Esophagus mucosa (tissue), 1 donor: ENCODE data around the gene NCOA1. TPM values are rescaled to one million over a fixed set of nuclear protein-coding genes. Genes with fewer than 3 reads are reported as not detected.
A peak's percentile ranks its signal among the peaks of the same experiment; 100 is the strongest.
"Not testable (repeated sequence)": the region's sequence is repeated elsewhere in the genome, so short reads cannot be mapped to it uniquely, and the experiment has no call there.

Experiments used
- ATAC-seq: fragments of 200-7000 bp; cut with Tn5 transposase; one replicate; pipeline ENCODE4 v1.9.1; 2020
- total RNA-seq: library from RNA; stranded (reverse); gene quantifications from one replicate; pipeline ENCODE4 v1.2.4, GENCODE V29; 2023
- donor health status: DM: yes; HTN: yes; CAD: no.

Gene NCOA1
- total RNA-seq, 1 donor from 2014 or later = 27.9 TPM

GRCh38 chr2:24797644-24798043 lies 306.6 kb downstream of the NCOA1 start:
- ATAC-seq = no peak

- ATAC-seq = not testable (repeated sequence)
Measured at GRCh38 chr2:24800487-24800886, 309.4 kb downstream of the NCOA1 start.

- ATAC-seq = peak; percentile 71
Measured at GRCh38 chr2:24805811-24806660, 315.0 kb downstream of the NCOA1 start.

GRCh38 chr2:24806661-24807036 lies 315.6 kb downstream of the NCOA1 start:
- ATAC-seq = no peak

GRCh38 chr2:24809316-24810007 lies 318.4 kb downstream of the NCOA1 start:
- no peak for ATAC-seq

GRCh38 chr2:24813691-24814137 lies 322.7 kb downstream of the NCOA1 start:
- no peak for ATAC-seq

- ATAC-seq = no peak
Measured at GRCh38 chr2:24814516-24814915, 323.5 kb downstream of the NCOA1 start.

GRCh38 chr2:24815171-24815570 lies 324.1 kb downstream of the NCOA1 start:
- no peak for ATAC-seq

GRCh38 chr2:24816404-24816803 lies 325.4 kb downstream of the NCOA1 start:
- ATAC-seq = no peak

- no peak for ATAC-seq
Measured at GRCh38 chr2:24816884-24817283, 325.8 kb downstream of the NCOA1 start.

- ATAC-seq = no peak
Measured at GRCh38 chr2:24818721-24819167, 327.7 kb downstream of the NCOA1 start.

GRCh38 chr2:24819442-24820174 lies 328.6 kb downstream of the NCOA1 start:
- no peak for ATAC-seq

- ATAC-seq = no peak
Measured at GRCh38 chr2:24820175-24820513, 329.1 kb downstream of the NCOA1 start.

Other genes with a start within 250 kb of the NCOA1 start
- gene ITSN2, start 130.7 kb upstream of the NCOA1 start, total RNA-seq = 66.5 TPM